Measurements from ENCODE around the gene TSKU. TPM values are rescaled to one million over a fixed set of nuclear protein-coding genes. Genes with fewer than 3 reads are reported as not detected.
"Not testable (repeated sequence)": the region's sequence is repeated elsewhere in the genome, so short reads cannot be mapped to it uniquely, and the experiment has no call there.

TSKU gene
- total RNA-seq, 1 donor from 2014 or later, result 29.5 TPM

DNA sequence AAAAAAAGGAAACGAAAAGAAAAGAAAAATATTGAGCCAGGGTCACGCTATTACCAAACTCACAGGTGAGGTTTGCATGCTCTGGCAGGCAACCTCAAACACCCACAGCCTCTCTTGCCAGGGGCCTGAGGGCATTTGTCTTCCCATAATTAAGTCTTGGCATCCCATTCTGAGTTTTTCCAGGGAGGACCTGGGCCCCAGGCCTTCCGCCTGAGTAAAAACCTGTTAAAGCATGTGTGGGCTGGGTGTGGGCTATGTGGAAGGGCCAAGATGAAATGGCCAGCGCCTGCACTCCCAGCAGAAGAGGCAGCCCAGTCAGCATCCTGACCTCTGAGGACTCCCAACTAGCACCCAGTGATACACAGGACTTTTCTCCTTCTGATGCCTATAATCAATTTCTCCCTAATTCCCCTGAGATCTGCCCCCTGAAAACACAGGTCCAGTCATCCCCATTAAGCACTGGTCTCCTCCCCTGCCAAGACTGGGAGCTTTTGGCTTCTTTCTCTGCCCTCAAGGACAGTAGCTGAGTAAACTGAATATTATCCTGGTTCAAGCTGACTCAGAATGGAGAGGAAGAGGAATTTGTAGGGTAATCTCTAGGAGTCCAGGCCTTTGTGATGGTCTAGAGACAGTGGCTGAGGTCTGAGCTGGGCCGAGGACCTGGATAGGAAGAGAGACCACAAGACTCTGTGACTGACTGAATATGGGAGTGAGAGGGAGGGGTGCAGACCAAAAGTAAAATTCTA lies 42.0 kb downstream of the TSKU start:
- peak; percentile 84 for DNase-seq (ENCODE audit: low read depth)

DNA sequence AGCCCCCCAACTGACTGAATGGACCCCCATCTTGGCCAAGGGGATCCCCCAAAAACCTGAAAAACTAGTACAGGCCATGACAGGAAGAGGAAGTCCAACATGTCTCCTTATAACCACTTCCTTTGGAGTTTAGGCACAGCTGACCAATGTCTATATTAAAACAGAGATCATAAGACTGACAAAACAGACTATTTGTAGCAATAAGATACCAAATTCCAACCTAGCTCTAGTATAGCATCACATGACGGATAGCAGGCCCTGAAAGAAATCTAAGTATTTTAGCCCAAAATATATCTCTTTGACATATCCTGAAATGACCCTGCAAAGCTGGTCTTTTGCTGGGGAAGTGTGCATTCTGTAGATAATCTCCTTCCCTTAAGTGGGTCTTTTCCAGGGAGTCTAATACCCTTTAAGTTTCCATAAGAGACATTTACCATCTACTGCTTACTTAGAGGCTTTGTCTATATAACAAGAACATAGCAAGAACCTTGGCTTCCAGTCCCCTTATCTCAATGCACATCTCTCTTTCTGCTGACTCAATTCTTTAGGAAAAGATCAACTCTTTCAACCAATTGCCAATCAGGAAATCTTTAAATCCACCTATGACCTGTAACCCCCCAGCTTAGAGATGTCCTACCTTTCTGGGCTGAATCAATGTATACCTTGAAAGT lies 42.7 kb downstream of the TSKU start:
- no peak for DNase-seq (ENCODE audit: low read depth)

- not testable (repeated sequence) for DNase-seq (ENCODE audit: low read depth)
Measured at GRCh38 chr11:76826508-76826907, 43.4 kb downstream of the TSKU start.

DNA sequence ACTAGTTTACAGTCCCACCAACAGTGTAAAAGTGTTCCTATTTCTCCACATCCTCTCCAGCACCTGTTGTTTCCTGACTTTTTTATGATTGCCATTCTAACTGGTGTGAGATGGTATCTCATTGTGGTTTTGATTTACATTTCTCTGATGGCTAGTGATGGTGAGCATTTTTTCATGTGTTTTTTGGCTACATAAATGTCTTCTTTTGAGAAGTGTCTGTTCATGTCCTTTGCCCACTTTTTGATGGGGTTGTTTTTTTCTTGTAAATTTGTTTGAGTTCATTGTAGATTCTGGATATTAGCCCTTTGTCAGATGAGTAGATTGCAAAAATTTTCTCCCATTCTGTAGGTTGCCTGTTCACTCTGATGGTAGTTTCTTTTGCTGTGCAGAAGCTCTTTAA lies 43.8 kb downstream of the TSKU start:
- not testable (repeated sequence) for DNase-seq (ENCODE audit: low read depth)

DNA sequence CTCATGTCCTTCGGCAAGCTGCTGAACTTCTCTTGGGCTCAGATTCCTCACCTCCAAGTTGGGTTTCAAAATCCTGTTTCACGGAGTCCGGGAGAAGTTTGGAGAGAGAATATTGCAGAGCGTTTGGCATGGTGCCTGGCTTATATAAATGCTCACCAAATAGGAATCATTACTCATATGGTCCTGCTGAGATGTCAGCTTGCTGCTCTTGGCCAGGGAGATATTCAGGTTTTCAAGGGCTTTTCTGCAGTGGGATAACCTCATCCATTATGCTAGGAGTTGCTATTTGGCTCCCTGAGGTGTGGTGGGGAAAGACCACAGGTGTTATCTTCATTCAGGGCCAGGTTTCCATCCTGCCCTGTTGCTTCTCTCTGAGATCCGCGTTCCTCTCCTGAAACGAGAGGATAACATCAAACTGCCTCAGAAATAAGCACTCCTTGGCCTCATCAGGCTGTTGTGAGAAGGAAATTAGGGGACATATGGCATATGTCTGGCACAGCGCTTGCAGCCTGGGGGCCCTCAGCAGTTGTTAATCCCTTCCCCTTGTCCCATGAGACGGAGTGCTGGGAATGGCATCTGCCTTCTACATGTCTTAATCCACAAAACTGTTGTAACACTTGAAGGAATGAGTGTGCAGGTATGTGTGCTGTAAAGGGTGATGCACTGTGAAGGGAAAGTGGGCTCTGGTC lies 47.6 kb downstream of the TSKU start:
- DNase-seq (ENCODE audit: low read depth), result no peak

DNA sequence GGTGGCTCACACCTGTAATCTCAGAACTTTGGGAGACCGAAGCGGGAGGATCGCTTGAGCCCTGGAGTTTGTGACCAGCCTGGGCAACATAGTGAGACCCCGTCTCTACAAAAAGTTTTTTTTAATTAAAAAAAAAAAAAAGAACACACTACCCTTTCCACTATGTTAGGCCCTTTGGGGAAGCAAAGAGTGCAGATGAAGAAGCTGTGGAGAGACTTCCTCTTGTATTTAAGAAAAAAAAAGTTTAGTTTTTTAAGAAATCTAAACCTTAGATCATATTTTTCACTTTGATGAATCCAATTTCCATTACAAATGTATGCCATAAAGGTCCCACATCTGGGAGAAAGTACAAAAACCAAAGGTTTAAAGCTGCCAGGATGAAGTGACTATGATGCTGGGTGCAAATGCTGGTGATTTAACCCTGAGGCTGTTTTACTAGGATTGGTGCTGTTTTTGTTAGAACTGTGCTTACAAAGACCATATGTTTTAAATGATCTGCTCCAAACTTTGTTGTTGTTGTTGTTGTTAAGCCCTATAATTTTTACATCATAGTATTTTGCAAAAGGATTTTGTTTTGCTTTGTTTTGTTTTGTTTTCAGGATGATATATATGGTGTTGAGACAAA lies 48.6 kb downstream of the TSKU start:
- DNase-seq (ENCODE audit: low read depth), result no peak

- DNase-seq (ENCODE audit: low read depth), result no peak
Measured at GRCh38 chr11:76832361-76832760, 49.2 kb downstream of the TSKU start.

DNA sequence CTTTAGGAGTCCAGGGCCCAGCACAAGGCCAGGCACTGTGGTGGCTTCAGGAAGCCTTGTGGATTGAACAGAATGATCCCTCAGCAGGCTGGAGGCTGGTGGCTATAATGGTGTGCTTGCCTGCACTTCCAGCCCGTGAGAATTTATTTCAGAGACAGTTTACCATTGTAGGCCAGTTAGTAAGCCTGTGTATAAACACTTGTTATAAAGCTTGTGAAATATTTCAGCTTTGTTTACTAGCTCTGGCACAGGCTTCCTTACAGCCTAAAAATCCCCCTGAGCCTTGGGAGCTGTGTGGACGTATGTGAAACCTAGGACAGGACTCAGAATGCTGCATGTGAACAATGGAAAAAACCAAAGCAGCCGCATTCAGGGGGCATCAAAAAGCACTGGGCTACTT lies 51.0 kb downstream of the TSKU start:
- no peak for DNase-seq (ENCODE audit: low read depth)

- no peak for DNase-seq (ENCODE audit: low read depth)
Measured at GRCh38 chr11:76835036-76835435, 51.9 kb downstream of the TSKU start.

GRCh38 chr11:76835928-76836612 lies 52.9 kb downstream of the TSKU start:
- DNase-seq (ENCODE audit: low read depth), result peak; percentile 16

DNA sequence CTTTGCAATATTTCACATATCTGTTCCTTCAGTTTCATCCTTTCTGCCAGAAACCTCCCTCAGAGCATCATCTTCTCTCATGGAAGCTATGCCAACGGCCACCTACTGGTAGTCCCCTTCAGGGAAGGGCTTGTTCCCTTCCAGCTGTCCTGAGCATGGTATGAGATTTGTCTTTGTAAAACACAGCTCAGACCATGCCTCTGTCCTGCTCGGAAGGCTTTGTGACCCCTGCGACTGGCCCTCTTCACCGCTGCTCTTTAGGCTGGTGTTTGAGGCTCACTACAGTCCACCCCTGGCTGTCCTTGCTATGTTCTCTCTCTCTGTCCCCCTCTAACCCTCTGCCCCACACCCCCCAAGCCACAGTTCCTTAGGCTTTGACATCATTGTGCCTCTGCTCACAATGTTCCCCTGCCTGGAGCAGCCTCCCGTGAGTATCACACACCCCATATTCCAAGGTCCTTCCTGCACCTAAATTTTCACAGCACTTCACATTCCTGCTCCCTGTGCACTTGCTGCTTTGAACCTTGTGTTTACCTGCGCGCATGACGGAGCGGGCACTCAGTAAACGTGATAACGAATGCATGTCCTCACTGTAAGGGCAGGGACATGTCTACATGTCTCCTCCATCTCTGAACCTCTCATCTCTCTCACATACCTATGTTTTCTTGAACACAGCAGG lies 53.6 kb downstream of the TSKU start:
- no peak for DNase-seq (ENCODE audit: low read depth)

DNA sequence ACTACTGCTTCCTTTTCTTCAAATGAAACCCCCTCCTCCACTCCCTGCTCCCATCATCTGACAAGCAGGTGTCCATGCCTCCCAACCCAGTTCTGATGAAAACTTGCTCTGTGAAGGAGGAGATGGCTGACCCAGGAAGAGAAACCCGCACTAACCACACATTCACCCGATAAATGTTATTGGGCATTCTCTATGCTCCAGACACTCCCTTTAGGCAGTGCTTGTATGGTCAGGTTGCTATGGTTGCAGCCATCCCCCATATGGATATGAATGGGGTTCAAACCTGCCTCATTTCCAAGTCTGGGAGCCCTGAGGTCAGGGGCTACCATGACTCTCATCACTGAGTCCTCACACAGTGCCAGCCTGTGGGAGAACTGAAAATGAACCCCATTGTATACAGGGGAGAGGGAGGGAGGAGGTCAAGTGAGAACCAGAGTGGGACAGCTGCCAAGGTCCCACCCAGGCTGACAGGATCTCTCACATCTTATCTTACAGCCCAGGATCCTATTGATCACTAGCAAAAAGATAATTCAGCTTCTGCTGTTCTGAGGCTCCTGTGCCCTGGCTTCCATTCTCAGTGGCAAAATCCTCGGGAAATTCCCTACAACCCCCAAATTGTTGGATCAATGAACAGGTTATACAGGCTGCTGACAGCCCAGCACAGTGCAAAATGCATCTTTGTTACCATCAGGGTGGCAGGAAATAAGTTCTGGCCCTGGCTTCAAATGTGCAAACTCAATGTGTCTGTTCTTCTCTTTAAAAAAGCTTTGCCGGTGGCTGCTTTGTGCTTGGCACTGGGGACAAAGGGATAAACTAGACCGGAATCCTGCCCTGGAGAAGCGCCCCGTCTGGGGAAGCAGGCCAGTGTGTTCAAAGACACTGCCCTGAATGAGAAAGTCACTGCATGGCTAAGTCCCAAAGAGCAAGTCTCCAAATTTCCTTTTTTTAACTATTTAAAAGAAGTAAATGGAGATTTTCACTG lies 54.8 kb downstream of the TSKU start:
- no peak for DNase-seq (ENCODE audit: low read depth)

DNA sequence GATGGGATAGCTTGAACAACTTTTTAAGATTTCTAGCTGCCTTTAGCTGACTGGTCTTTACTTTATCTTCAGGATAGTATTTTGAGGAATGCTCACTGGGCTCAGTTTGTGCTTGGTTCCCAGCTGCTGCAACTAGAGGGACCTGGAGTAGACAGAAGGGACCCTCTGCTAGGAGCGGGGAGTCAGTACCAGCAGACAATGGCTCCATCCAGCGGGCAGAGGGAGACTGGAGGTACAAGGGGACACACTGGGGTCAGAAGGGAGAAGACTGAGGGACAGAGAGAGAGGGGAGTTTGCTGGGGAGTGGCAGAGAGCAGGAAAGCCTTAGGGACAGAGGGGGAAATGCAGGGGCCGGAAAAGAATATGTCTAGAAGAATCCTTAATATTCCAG lies 55.5 kb downstream of the TSKU start:
- no peak for DNase-seq (ENCODE audit: low read depth)

- no peak for DNase-seq (ENCODE audit: low read depth)
Measured at GRCh38 chr11:76839311-76839710, 56.2 kb downstream of the TSKU start.

GRCh38 chr11:76841923-76842452 lies 58.8 kb downstream of the TSKU start:
- no peak for DNase-seq (ENCODE audit: low read depth)

- no peak for DNase-seq (ENCODE audit: low read depth)
Measured at GRCh38 chr11:76843907-76844306, 60.8 kb downstream of the TSKU start.

GRCh38 chr11:76844511-76844910 lies 61.4 kb downstream of the TSKU start:
- no peak for DNase-seq (ENCODE audit: low read depth)

GRCh38 chr11:76845069-76845468 lies 61.9 kb downstream of the TSKU start:
- no peak for DNase-seq (ENCODE audit: low read depth)

- no peak for DNase-seq (ENCODE audit: low read depth)
Measured at GRCh38 chr11:76846441-76846840, 63.3 kb downstream of the TSKU start.

Measured in renal cortical epithelial cell (primary cell).